ENCODE data around the gene DUSP22.

DUSP22 gene

GRCh38 chr6:315921-316752, 23.9 kb downstream of the DUSP22 start:
- TF ChIP-seq POLR2A (IDR thresholded peaks at IDR 0.05; ENCODE audit: low read depth, low read length), result no peak
- FAIRE-seq, result no peak
- no peak for DNase-seq (ENCODE audit: insufficient read length, low spot score)

GRCh38 chr6:316753-317038, 24.4 kb downstream of the DUSP22 start:
- DNase-seq (ENCODE audit: insufficient read length, low spot score) (no peak), FAIRE-seq (no peak)
- no peak for TF ChIP-seq POLR2A (IDR thresholded peaks at IDR 0.05; ENCODE audit: low read depth, low read length)

GRCh38 chr6:317060-317447, 24.8 kb downstream of the DUSP22 start:
- no peak for DNase-seq (ENCODE audit: insufficient read length, low spot score)
- no peak for TF ChIP-seq POLR2A (IDR thresholded peaks at IDR 0.05; ENCODE audit: low read depth, low read length)

GRCh38 chr6:317448-318144, 25.3 kb downstream of the DUSP22 start:
- no peak for TF ChIP-seq POLR2A (IDR thresholded peaks at IDR 0.05; ENCODE audit: low read depth, low read length)
- no peak for FAIRE-seq
- DNase-seq (ENCODE audit: insufficient read length, low spot score), result no peak

More at GRCh38 chr6:317060-317447, 24.8 kb downstream of the DUSP22 start:
- no peak for FAIRE-seq

GRCh38 chr6:318243-318890, 26.1 kb downstream of the DUSP22 start:
- DNase-seq (ENCODE audit: insufficient read length, low spot score) (no peak), FAIRE-seq (no peak)
- TF ChIP-seq POLR2A (IDR thresholded peaks at IDR 0.05; ENCODE audit: low read depth, low read length), result no peak

GRCh38 chr6:319177-320131, 27.2 kb downstream of the DUSP22 start:
- DNase-seq (ENCODE audit: insufficient read length, low spot score) (no peak), FAIRE-seq (no peak)
- no peak for TF ChIP-seq POLR2A (IDR thresholded peaks at IDR 0.05; ENCODE audit: low read depth, low read length)

GRCh38 chr6:320351-321157, 28.3 kb downstream of the DUSP22 start:
- no peak for DNase-seq (ENCODE audit: insufficient read length, low spot score)
- no peak for FAIRE-seq
- TF ChIP-seq POLR2A (IDR thresholded peaks at IDR 0.05; ENCODE audit: low read depth, low read length), result no peak

GRCh38 chr6:321158-321438, 28.8 kb downstream of the DUSP22 start:
- no peak for TF ChIP-seq POLR2A (IDR thresholded peaks at IDR 0.05; ENCODE audit: low read depth, low read length)
- DNase-seq (ENCODE audit: insufficient read length, low spot score) (no peak), FAIRE-seq (no peak)

- FAIRE-seq (no peak), DNase-seq (ENCODE audit: insufficient read length, low spot score) (no peak)
- TF ChIP-seq POLR2A (IDR thresholded peaks at IDR 0.05; ENCODE audit: low read depth, low read length), result no peak
Observed at GRCh38 chr6:321536-322258, 29.4 kb downstream of the DUSP22 start.

- TF ChIP-seq POLR2A (IDR thresholded peaks at IDR 0.05; ENCODE audit: low read depth, low read length), result no peak
Observed at GRCh38 chr6:322259-322930, 30.1 kb downstream of the DUSP22 start.

GRCh38 chr6:322940-323729, 30.8 kb downstream of the DUSP22 start:
- no peak for DNase-seq (ENCODE audit: insufficient read length, low spot score)
- TF ChIP-seq POLR2A (IDR thresholded peaks at IDR 0.05; ENCODE audit: low read depth, low read length), result no peak
- no peak for FAIRE-seq

More at GRCh38 chr6:322259-322930, 30.1 kb downstream of the DUSP22 start:
- DNase-seq (ENCODE audit: insufficient read length, low spot score) (no peak), FAIRE-seq (no peak)

Measured in H54 (cell line).